GM23248 (cell line): ENCODE measurements around the gene COMMD7. TPM values are rescaled to one million over a fixed set of nuclear protein-coding genes. Genes with fewer than 3 reads are reported as not detected.
"Not testable (repeated sequence)": the region's sequence is repeated elsewhere in the genome, so short reads cannot be mapped to it uniquely, and the experiment has no call there.

Experiments
- DNase-seq: peaks from one replicate; pipeline ENCODE4 v3.0.0-alpha.2; 2015
- H2AFZ ChIP-seq: fragments of 200-600 bp; sonication (generic); 2 replicates; pipeline ENCODE4 v1.6.1; 2016; ENCODE audit warnings: antibody characterized with exemption
- H3F3A ChIP-seq: fragments of 200-600 bp; sonication (generic); 2 replicates; pipeline ENCODE4 v1.6.1; 2016; ENCODE audit warnings: mild to moderate bottlenecking, antibody characterized with exemption, mixed run types; ENCODE audit not compliant: insufficient read depth
- H3K27ac ChIP-seq: fragments of 200-600 bp; sonication (generic); 2 replicates; pipeline ENCODE4 v1.5.1; 2016; ENCODE audit warnings: mild to moderate bottlenecking
- H3K27me3 ChIP-seq: fragments of 200-600 bp; sonication (generic); replicated peaks from 2 replicates; pipeline ENCODE4 v1.6.1; 2016; ENCODE audit warnings: mild to moderate bottlenecking; ENCODE audit not compliant: insufficient read depth
- H3K36me3 ChIP-seq: fragments of 200-600 bp; sonication (generic); 2 replicates; pipeline ENCODE4 v1.6.1; 2016; ENCODE audit warnings: low read depth, mild to moderate bottlenecking
- H3K4me1 ChIP-seq: fragments of 200-600 bp; sonication (generic); 2 replicates; pipeline ENCODE4 v1.6.1; 2016; ENCODE audit warnings: mild to moderate bottlenecking; ENCODE audit not compliant: insufficient read depth
- H3K4me2 ChIP-seq: fragments of 200-600 bp; sonication (generic); one replicate; pipeline ENCODE4 v1.6.1; 2016; ENCODE audit warnings: mild to moderate bottlenecking; ENCODE audit not compliant: unreplicated experiment
- H3K4me3 ChIP-seq: fragments of 200-600 bp; sonication (generic); 2 replicates; pipeline ENCODE4 v1.5.1; 2016; ENCODE audit warnings: mild to moderate bottlenecking
- H3K79me2 ChIP-seq: fragments of 200-600 bp; sonication (generic); 2 replicates; pipeline ENCODE4 v1.6.1; 2016; ENCODE audit warnings: mild to moderate bottlenecking; ENCODE audit not compliant: insufficient read depth
- H3K9ac ChIP-seq: fragments of 200-600 bp; sonication (generic); 2 replicates; pipeline ENCODE4 v1.6.1; 2016; ENCODE audit warnings: mild to moderate bottlenecking
- H3K9me2 ChIP-seq: fragments of 200-600 bp; sonication (generic); 2 replicates; pipeline ENCODE4 v1.6.1; 2016; ENCODE audit warnings: mixed run types, mild to moderate bottlenecking, moderate library complexity; ENCODE audit not compliant: insufficient read depth
- H3K9me3 ChIP-seq: fragments of 200-600 bp; sonication (generic); one replicate; pipeline ENCODE4 v1.6.1; 2017; ENCODE audit warnings: low read depth
- H4K20me1 ChIP-seq: fragments of 200-600 bp; sonication (generic); 2 replicates; pipeline ENCODE4 v1.6.0; 2016; ENCODE audit not compliant: insufficient read depth
- EZH2 ChIP-seq: fragments of 200-600 bp; sonication (generic); IDR thresholded peaks from 2 replicates; pipeline ENCODE4 v1.6.1; 2018; ENCODE audit warnings: antibody characterized with exemption, mild to moderate bottlenecking; ENCODE audit not compliant: insufficient read depth, poor library complexity, severe bottlenecking
- EZH2phosphoT487 ChIP-seq: fragments of 200-600 bp; sonication (generic); IDR thresholded peaks from 2 replicates; pipeline ENCODE4 v1.6.1; 2018; ENCODE audit warnings: antibody characterized with exemption, moderate library complexity, mild to moderate bottlenecking, low read depth; ENCODE audit not compliant: insufficient read depth
- WGBS, 2 experiments: methylation state at CpG; one replicate each; pipeline ENCODE4 v1.1.6; 2015 to 2017; ENCODE audit warnings: low lambda C conversion rate in 2 of 2, low coverage in 1 of 2; ENCODE audit errors: missing lambda C conversion rate in 2 of 2; 5-methylcytosine and 5-hydroxymethylcytosine counted together
- in situ Hi-C: fragments of 300-500 bp; cut with MboI; formaldehyde crosslinking; loops from 2 replicates; pipeline ENCODE4 v1.15.0; 2020
- polyA plus RNA-seq: library from polyadenylated mRNA; unstranded; fragments of >200 nt; fragmentation: Nextera tagmentation; extraction: Ambion mirVana; gene quantifications from 2 replicates; pipeline ENCODE4 v1.2.1, GENCODE V29; 2016
- total RNA-seq: library from RNA; depleted of rRNA; stranded (reverse); fragments of >200 nt; shearing (Covaris generic); gene quantifications from 2 replicates; pipeline ENCODE4 v1.2.3, GENCODE V29; 2014

The COMMD7 gene
- total and polyA plus RNA-seq, 2 experiments from 2014 or later, result 37.0 to 68.8 TPM

DNA sequence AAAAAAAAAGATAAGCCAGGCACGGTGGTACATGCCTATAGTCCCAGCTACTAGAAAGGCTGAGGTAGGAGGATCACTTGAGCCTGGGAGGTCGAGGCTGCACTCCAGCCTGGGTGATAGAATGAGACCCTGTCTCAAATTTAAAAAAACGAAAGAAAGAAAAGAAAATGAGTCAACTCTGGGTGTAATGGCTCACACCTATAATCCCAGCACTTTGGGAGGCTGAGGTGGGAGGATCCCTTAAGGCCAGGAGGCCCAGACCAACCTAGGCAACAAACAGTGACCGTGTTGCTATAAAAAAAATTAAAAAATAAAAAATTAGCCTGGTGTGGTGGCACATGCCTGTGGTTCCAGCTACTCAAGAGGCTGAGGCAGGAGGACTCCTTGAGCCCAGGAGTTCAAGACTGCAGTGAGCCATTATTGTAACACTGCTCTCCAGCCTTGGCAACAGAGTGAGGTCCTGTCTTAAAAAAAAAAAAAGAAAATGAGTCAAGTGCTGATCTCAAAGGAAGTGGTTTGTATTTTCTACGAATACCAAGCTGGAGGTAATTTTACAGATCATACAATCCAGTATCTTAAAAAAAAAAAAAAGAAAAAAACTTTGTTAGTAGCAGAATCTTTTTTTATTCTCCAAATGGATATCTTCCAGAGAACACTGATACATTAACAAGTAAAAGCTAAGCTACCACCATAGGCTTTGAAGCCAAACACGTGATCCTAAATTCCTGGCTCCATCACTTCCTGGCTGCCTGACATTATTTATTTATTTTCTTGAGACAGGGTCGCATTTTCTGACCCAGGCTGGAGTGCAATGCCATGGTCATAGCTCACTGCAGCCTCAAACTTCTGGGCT lies 5.7 kb downstream of the COMMD7 start:
- peak overlapping the region; percentile 49 for H3K4me2 ChIP-seq
- H3K9me2 ChIP-seq, result no peaks in the 10 kb centered on the region
- H3K27me3 ChIP-seq, result no peaks in the 10 kb centered on the region
- no peak for TF ChIP-seq EZH2
- TF ChIP-seq EZH2phosphoT487, result no peak
- H3K27ac ChIP-seq, result peak overlapping the region; percentile 42
- H3K9ac ChIP-seq, result no peak overlapping the region
- H3K4me3 ChIP-seq, result 0 out of 2 replicates have a peak overlapping the region, but pooled peaks have one; percentile 2
- no peaks in the 10 kb centered on the region for H4K20me1 ChIP-seq
- in situ Hi-C loops, result no loop called here
- DNase-seq, result peak; percentile 78
- peaks cover 9% of the 10 kb centered on the region for H3K4me1 ChIP-seq
- peaks cover 9% of the 10 kb centered on the region for H3F3A ChIP-seq
- no peaks in the 10 kb centered on the region for H3K9me3 ChIP-seq
- no peaks in the 10 kb centered on the region for H3K36me3 ChIP-seq
- 39 to 41% methylated on average over 7 of the region's 7 CpGs for WGBS, 2 experiments
- H2AFZ ChIP-seq, result no peak overlapping the region
- H3K79me2 ChIP-seq, result no peaks in the 10 kb centered on the region

DNA sequence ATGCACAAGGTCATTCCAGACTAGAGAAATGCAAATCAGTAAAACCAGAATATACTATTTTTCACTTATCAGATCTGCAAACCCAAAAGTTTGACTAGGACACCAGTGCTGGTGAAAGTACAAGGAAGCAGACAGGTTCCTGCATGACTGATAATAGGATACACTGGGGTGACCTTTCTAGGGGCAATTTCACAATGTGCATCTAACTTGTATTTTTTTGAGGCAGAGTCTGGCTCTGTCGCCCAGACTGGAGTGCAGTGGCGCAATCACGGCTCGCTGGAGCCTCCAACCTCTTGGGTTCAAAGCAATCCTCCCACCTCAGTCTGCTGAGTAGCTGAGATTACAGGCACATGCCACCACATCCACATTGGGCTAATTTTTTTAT lies 11.4 kb downstream of the COMMD7 start:
- peaks cover 12% of the 10 kb centered on the region; the same call in 1 of the 2 replicates for H3K79me2 ChIP-seq
- no peaks in the 10 kb centered on the region for H3K27me3 ChIP-seq
- H3K4me3 ChIP-seq, result no peak overlapping the region
- H2AFZ ChIP-seq, result no peak overlapping the region
- 0 out of 2 replicates have a peak, but pooled peaks cover 8% of the 10 kb centered on the region for H4K20me1 ChIP-seq
- peaks cover 15% of the 10 kb centered on the region; the same call in 1 of the 2 replicates for H3K4me1 ChIP-seq
- H3K9me3 ChIP-seq, result no peaks in the 10 kb centered on the region
- no peak overlapping the region for H3K27ac ChIP-seq
- no peaks in the 10 kb centered on the region for H3K9me2 ChIP-seq
- H3K9ac ChIP-seq, result no peak overlapping the region
- in situ Hi-C loops, result no loop called here
- peak; percentile 12 for DNase-seq
- no peak overlapping the region for H3K4me2 ChIP-seq
- TF ChIP-seq EZH2phosphoT487, result no peak
- TF ChIP-seq EZH2, result no peak
- H3F3A ChIP-seq, result peaks cover 28% of the 10 kb centered on the region
- H3K36me3 ChIP-seq, result no peaks in the 10 kb centered on the region
- WGBS, 2 experiments, result 84 to 89% methylated on average over 4 of the region's 4 CpGs

DNA sequence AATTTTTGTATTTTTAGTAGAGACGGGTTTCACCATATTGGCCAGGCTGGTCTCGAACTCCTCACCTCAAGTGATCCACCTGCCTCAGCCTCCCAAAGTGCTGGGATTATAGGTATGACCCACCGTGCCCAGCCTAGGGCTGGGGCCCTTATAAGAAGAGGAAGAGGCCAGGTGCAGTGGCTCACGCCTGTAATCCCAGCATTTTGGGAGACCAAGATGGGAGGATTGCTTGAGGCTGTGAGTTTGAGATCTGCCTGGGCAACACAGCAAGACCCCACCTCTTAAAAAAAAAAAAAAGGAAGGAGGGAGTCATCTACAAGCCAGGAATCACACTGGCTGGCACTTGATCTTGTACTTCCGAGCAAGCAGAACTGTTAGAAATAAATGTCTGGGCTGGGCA lies 13.9 kb downstream of the COMMD7 start:
- Histone ChIP-seq H3K4me1 (peaks cover 15% of the 10 kb centered on the region; the same call in 1 of the 2 replicates), H3K79me2 (peaks cover 12% of the 10 kb centered on the region; the same call in 1 of the 2 replicates), H3F3A (peaks cover 33% of the 10 kb centered on the region)
- H3K27me3 ChIP-seq, H3K36me3 ChIP-seq, H3K9ac ChIP-seq, H3K27ac ChIP-seq, in situ Hi-C loops, H3K9me3 ChIP-seq, H2AFZ ChIP-seq, H3K4me2 ChIP-seq, H3K4me3 ChIP-seq, DNase-seq, H4K20me1 ChIP-seq, H3K9me2 ChIP-seq: not testable (repeated sequence)
- 82 to 85% methylated on average over 5 of the region's 5 CpGs for WGBS, 2 experiments

DNA sequence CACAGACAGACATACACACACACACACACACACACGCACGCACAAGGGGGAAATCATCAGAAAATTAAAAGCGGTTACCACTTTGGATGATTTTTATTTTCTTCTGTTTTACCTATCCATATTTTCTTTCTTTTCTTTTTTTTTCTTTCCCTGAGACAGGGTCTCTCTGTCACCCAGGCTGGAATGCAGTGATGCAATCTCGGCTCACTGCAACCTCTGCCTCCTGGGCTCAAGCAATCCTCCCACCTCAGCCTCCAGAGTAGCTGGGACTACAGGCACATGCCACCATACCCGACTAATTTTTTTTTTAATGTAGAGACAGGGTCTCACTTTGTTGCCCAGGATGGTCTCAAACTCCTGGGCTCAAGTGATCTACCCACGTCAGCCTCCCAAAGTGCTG lies 14.8 kb downstream of the COMMD7 start:
- H4K20me1 ChIP-seq, in situ Hi-C loops, H3K9me2 ChIP-seq, DNase-seq, H3K4me3 ChIP-seq, H3K9me3 ChIP-seq, H3K27me3 ChIP-seq, H3K36me3 ChIP-seq, H3K4me2 ChIP-seq, H2AFZ ChIP-seq, H3K27ac ChIP-seq, H3K9ac ChIP-seq: not testable (repeated sequence)
- H3K4me1 ChIP-seq, result peaks cover 15% of the 10 kb centered on the region; the same call in 1 of the 2 replicates
- peaks cover 12% of the 10 kb centered on the region; the same call in 1 of the 2 replicates for H3K79me2 ChIP-seq
- 81 to 85% methylated on average over 6 of the region's 6 CpGs for WGBS, 2 experiments
- H3F3A ChIP-seq, result peaks cover 33% of the 10 kb centered on the region
